ENCODE results near the gene CD58. TPM values are rescaled to one million over a fixed set of nuclear protein-coding genes. Genes with fewer than 3 reads are reported as not detected.

Gene CD58
- polyA plus RNA-seq, 1 of the 3 experiments (the other 2 are of a cell fraction): 18.1 TPM

DNA sequence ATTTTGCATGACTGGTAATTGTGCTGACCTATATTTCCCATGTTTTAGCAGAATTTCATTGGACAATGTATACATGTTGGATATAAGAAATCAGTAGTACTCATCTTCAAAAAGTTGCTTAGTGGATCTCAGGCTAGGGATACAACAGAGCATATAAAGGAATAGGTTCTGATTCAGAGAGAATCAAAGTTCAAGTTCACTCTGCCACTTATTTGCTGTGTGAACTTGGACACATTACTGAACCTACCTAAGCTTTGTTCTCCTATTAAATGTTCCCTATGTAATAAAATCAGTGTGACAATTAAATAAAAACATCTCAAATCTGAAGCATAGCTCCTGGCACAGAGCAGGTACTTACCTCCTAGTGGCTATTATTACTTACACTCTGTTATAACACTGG, 9.3 kb downstream of the CD58 start:
- no peak for DNase-seq
- Histone ChIP-seq H3K4me1 (ENCODE audit: control insufficient read depth in 1 of 2, insufficient read depth in 2 of 2, low read depth in 1 of 2, low read length in 1 of 2) (peaks cover 2 to 7% of the 10 kb centered on the region in 2 experiments; a peak in 3 of 4 replicates), H3K9me3 (no peaks in the 10 kb centered on the region), H3K9me2 (no peaks in the 10 kb centered on the region), H3K27ac (ENCODE audit: low read depth in 2 of 2, low read length in 1 of 2) (no peak overlapping the region), H3F3A (replicated peaks; ENCODE audit: insufficient read depth) (peaks cover 3% of the 10 kb centered on the region), H3K27me3 (ENCODE audit: insufficient read depth) (no peaks in the 10 kb centered on the region), H2AFZ (ENCODE audit: low read depth) (no peak overlapping the region), H3K4me2 (no peak overlapping the region), H3K79me2 (ENCODE audit: insufficient read depth) (peaks cover 65% of the 10 kb centered on the region), H4K20me1 (ENCODE audit: insufficient read depth) (no peaks in the 10 kb centered on the region), H3K36me3 (replicated peaks in 1 of 2; ENCODE audit: control insufficient read depth in 1 of 2, insufficient read depth in 2 of 2, low read length in 1 of 2) (peaks cover 0 to 7% of the 10 kb centered on the region in 2 experiments), H3K4me3 (ENCODE audit: low read depth in 2 of 2, low read length in 1 of 2) (no peak overlapping the region), H3K9ac (no peak overlapping the region)
- TF ChIP-seq, protein P1, sequence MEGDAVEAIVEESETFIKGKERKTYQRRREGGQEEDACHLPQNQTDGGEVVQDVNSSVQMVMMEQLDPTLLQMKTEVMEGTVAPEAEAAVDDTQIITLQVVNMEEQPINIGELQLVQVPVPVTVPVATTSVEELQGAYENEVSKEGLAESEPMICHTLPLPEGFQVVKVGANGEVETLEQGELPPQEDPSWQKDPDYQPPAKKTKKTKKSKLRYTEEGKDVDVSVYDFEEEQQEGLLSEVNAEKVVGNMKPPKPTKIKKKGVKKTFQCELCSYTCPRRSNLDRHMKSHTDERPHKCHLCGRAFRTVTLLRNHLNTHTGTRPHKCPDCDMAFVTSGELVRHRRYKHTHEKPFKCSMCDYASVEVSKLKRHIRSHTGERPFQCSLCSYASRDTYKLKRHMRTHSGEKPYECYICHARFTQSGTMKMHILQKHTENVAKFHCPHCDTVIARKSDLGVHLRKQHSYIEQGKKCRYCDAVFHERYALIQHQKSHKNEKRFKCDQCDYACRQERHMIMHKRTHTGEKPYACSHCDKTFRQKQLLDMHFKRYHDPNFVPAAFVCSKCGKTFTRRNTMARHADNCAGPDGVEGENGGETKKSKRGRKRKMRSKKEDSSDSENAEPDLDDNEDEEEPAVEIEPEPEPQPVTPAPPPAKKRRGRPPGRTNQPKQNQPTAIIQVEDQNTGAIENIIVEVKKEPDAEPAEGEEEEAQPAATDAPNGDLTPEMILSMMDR (IDR thresholded peaks at IDR 0.05): no peak
- TF ChIP-seq, protein P2, sequence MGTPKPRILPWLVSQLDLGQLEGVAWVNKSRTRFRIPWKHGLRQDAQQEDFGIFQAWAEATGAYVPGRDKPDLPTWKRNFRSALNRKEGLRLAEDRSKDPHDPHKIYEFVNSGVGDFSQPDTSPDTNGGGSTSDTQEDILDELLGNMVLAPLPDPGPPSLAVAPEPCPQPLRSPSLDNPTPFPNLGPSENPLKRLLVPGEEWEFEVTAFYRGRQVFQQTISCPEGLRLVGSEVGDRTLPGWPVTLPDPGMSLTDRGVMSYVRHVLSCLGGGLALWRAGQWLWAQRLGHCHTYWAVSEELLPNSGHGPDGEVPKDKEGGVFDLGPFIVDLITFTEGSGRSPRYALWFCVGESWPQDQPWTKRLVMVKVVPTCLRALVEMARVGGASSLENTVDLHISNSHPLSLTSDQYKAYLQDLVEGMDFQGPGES (IDR thresholded peaks at IDR 0.05; ENCODE audit: low read depth, low read length): no peak
- TF ChIP-seq GATA2 (CRISPR knock-in tag; IDR thresholded peaks at IDR 0.05): no peak
- TF ChIP-seq EZH2phosphoT487 (IDR thresholded peaks at IDR 0.05; ENCODE audit: borderline replicate concordance, low read depth): no peak
- no peak for TF ChIP-seq FOXJ3 (CRISPR knock-in tag; IDR thresholded peaks at IDR 0.05)
- no peak for TF ChIP-seq POLR2AphosphoS5 (IDR thresholded peaks at IDR 0.05; ENCODE audit: low read depth, low read length)
- no peak for TF ChIP-seq FOXM1 (IDR thresholded peaks at IDR 0.05; ENCODE audit: low read depth)
- no peak for TF ChIP-seq EP300 (IDR thresholded peaks at IDR 0.05; ENCODE audit: borderline replicate concordance in 1 of 2, low read depth in 1 of 2, low read length in 1 of 2)
- TF ChIP-seq, protein P3, sequence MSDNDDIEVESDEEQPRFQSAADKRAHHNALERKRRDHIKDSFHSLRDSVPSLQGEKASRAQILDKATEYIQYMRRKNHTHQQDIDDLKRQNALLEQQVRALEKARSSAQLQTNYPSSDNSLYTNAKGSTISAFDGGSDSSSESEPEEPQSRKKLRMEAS (IDR thresholded peaks at IDR 0.05; ENCODE audit: low read depth): no peak
- no peak for TF ChIP-seq RXRA (IDR thresholded peaks at IDR 0.05; ENCODE audit: borderline replicate concordance, low read depth)
- CTCF ChIA-PET: no interaction called here
- POLR2A ChIA-PET: no interaction called here

DNA sequence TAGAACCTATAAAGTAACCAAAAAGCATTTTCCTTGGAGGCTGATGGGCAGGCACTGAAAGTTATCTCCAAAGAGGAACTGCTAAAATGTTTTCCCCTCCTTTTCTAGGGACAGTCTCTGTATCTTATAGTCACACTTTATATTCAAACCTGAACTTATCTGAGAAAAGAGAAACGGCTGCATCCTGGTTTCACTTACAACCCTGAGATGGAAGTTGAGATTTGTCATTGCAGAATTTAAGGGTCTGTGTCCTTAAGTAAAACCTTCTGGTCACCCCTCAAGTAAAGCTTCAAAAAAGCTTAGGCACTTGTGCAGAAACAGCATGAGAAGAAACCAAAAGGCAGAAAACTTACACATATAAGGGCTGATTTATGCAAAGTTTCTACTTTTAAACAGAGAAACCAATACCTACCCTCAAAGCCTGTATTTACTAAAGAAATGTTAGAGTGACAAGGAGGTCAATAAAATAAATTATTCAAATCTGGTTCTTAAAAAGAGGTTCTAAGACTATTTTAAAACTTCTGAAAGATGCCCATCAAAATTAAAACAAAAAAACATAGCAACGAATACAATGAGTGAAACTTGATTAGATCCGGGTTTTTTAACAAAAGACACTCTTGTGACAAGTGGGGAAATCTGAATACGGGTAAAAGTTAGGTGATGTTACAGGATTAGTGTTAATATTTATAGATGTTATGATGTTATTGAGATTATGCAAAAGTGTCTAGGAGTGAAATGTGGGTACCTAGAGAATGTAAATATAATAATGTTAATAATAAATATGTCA, 9.9 kb downstream of the CD58 start:
- Histone ChIP-seq H2AFZ (ENCODE audit: low read depth) (no peak overlapping the region), H3K9me2 (no peaks in the 10 kb centered on the region), H3K27me3 (ENCODE audit: insufficient read depth) (no peaks in the 10 kb centered on the region), H3K27ac (ENCODE audit: low read depth in 2 of 2, low read length in 1 of 2) (no peak overlapping the region), H3K4me3 (ENCODE audit: low read depth in 2 of 2, low read length in 1 of 2) (no peak overlapping the region), H3K79me2 (ENCODE audit: insufficient read depth) (peaks cover 66% of the 10 kb centered on the region), H3K4me2 (no peak overlapping the region), H4K20me1 (ENCODE audit: insufficient read depth) (no peaks in the 10 kb centered on the region), H3K9ac (no peak overlapping the region), H3K36me3 (replicated peaks in 1 of 2; ENCODE audit: control insufficient read depth in 1 of 2, insufficient read depth in 2 of 2, low read length in 1 of 2) (peaks cover 0 to 7% of the 10 kb centered on the region in 2 experiments), H3K4me1 (ENCODE audit: control insufficient read depth in 1 of 2, insufficient read depth in 2 of 2, low read depth in 1 of 2, low read length in 1 of 2) (peaks cover 4 to 10% of the 10 kb centered on the region in 2 experiments; a peak in 3 of 4 replicates), H3F3A (replicated peaks; ENCODE audit: insufficient read depth) (peaks cover 2% of the 10 kb centered on the region), H3K9me3 (no peaks in the 10 kb centered on the region)
- DNase-seq: no peak
- ChIA-PET CTCF (no interaction called here), POLR2A (no interaction called here)
- WGBS (ENCODE audit: low lambda C conversion rate): 87% methylated on average over 4 of the region's 4 CpGs
- TF ChIP-seq SMC3 (IDR thresholded peaks at IDR 0.05; ENCODE audit: low read depth, low read length): no peak
- no peak for TF ChIP-seq YY1 (IDR thresholded peaks at IDR 0.05; ENCODE audit: low read depth)
- no peak for TF ChIP-seq RXRA (IDR thresholded peaks at IDR 0.05; ENCODE audit: borderline replicate concordance, low read depth)
- TF ChIP-seq, protein P4, sequence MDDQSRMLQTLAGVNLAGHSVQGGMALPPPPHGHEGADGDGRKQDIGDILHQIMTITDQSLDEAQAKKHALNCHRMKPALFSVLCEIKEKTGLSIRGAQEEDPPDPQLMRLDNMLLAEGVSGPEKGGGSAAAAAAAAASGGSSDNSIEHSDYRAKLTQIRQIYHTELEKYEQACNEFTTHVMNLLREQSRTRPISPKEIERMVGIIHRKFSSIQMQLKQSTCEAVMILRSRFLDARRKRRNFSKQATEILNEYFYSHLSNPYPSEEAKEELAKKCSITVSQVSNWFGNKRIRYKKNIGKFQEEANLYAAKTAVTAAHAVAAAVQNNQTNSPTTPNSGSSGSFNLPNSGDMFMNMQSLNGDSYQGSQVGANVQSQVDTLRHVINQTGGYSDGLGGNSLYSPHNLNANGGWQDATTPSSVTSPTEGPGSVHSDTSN (IDR thresholded peaks at IDR 0.05): no peak
- TF ChIP-seq EP300 (IDR thresholded peaks at IDR 0.05; ENCODE audit: borderline replicate concordance in 1 of 2, low read depth in 1 of 2, low read length in 1 of 2): no peak
- no peak for TF ChIP-seq GABPA (IDR thresholded peaks at IDR 0.05; ENCODE audit: low read depth)
